Heart left ventricle (tissue), 16 donors: Measurements from ENCODE around the gene SPOCK1. TPM values are rescaled to one million over a fixed set of nuclear protein-coding genes. Genes with fewer than 3 reads are reported as not detected.

ENCODE experiments used
- ATAC-seq, 4 donors: fragments of 200-7000 bp; cut with Tn5 transposase; one replicate each; pipeline ENCODE4 v1.9.1; 2020 to 2022; ENCODE audit warnings: moderate library complexity in 4 of 4, mild to moderate bottlenecking in 3 of 4, moderate number of reproducible peaks in 1 of 4
- DNase-seq, 5 donors: peaks; one replicate each; pipeline ENCODE4 v3.0.0-alpha.2; 2020
- H3K27ac ChIP-seq, 12 donors: fragments of 200-600 bp; sonication (generic) in 4 of 12; one replicate each; pipeline versions ENCODE4 v1.5.0 to v1.8.0; 2016 to 2022; ENCODE audit warnings: mild to moderate bottlenecking in 2 of 12
- H3K27me3 ChIP-seq, 9 donors: fragments of 200-600 bp; sonication (generic) in 2 of 9; one replicate each; pipeline versions ENCODE4 v1.5.1 to v1.8.0; 2016 to 2022; ENCODE audit warnings: mild to moderate bottlenecking in 3 of 9
- H3K36me3 ChIP-seq, 9 donors: fragments of 200-600 bp; sonication (generic) in 2 of 9; one replicate each; pipeline versions ENCODE4 v1.5.0 to v1.8.0; 2018 to 2022; ENCODE audit warnings: mild to moderate bottlenecking in 2 of 9
- H3K4me1 ChIP-seq, 12 donors: fragments of 200-600 bp; sonication (generic) in 4 of 12; one replicate each; pipeline versions ENCODE4 v1.5.0 to v1.8.0; 2016 to 2022; ENCODE audit warnings: mild to moderate bottlenecking in 3 of 12
- H3K4me3 ChIP-seq, 12 donors: fragments of 200-600 bp; sonication (generic) in 4 of 12; one replicate each; pipeline versions ENCODE4 v1.5.0 to v1.8.0; 2017 to 2022; ENCODE audit warnings: mild to moderate bottlenecking in 9 of 12, moderate library complexity in 4 of 12
- H3K9me3 ChIP-seq, 12 donors: fragments of 200-600 bp; sonication (generic) in 4 of 12; one replicate each; pipeline versions ENCODE4 v1.5.0 to v1.8.0; 2016 to 2022; ENCODE audit warnings: mild to moderate bottlenecking in 1 of 12
- CTCF ChIP-seq, 12 donors: fragments of 200-600 bp; sonication (generic) in 4 of 12; IDR thresholded peaks; one replicate each; pipeline versions ENCODE4 v1.5.0 to v1.8.0; 2018 to 2022; ENCODE audit warnings: antibody characterized with exemption in 12 of 12, mild to moderate bottlenecking in 5 of 12
- POLR2A ChIP-seq, 2 donors: fragments of 450-650 bp; IDR thresholded peaks; one replicate each; pipeline ENCODE4 v1.6.1; 2017; ENCODE audit warnings: antibody characterized with exemption in 2 of 2, mild to moderate bottlenecking in 2 of 2, moderate library complexity in 2 of 2
- WGBS, 4 donors: extraction: QIAGEN DNeasy Blood & Tissue Kit in 2 of 4; methylation state at CpG; one replicate each; pipeline versions ENCODE4 v1.1.5 to v1.1.7; 2013 to 2018; 5-methylcytosine and 5-hydroxymethylcytosine counted together
- intact Hi-C, 10 donors: fragments of 100-400 bp; cut with DNase I; formaldehyde crosslinking; loops; one replicate each; pipeline versions ENCODE4 v1.11.1 to v1.14.2; 2022
- polyA plus RNA-seq, 2 donors: library from polyadenylated mRNA; stranded (reverse); fragments of 200-250 nt; gene quantifications; one replicate each; pipeline ENCODE4 v1.2.3, GENCODE V29; 2013
- total RNA-seq, 9 donors: library from RNA; depleted of rRNA in 2 of 9; stranded (reverse); fragments of >200 nt in 2 of 9; fragmentation: NEBNext Ultra II Directional in 3 of 9; extraction: Animal tissue kit (Norgen Biotek cat#: 25700) in 3 of 9; gene quantifications; one replicate each; pipeline versions ENCODE4 v1.1.0 to v1.2.4, GENCODE V29; 2016 to 2023
- donor health status: ischemic (EF 13 %, LVEDD 7.1; RV severe dilation, severe dysfunction).
- donor health status: healthy with polysubstance abuse.
- donor health status: DM: no; HTN: yes; CAD: no.
- donor health status: DM: no; HTN: no; CAD: no.
- donor health status: ischemic (EF 25% LVEDD 6.9; RV normal size, moderate dysfunction).
- donor health status: ischemic (EF 25% LVEDD 5.7; RV mildly dilated, moderate dysfunction).
- donor health status: healthy.
- donor health status: DM: yes; HTN: yes; CAD: no.
- donor health status: ischemic (EF 35%, LVEDD 5.7; RV mildly dilated, moderate dysfunction).
- donor health status: nonischemic (EF 11% LVEDD 7.7; RV severe dilation, severe dysfunction).
- donor health status: DM: yes; HTN: yes; CAD: no.
- donor health status: PGD.
- donor health status: ischemic (EF 29% LVEDD 5.4; RV normal size, mild dysfunction).
- donor health status: nonischemic (EF 23%, LVEDD 6.1; RV moderate dilation, normal function).

The SPOCK1 gene
- total and polyA plus RNA-seq, 11 donors: 7.8 to 51.2 (median 19.9) TPM

DNA sequence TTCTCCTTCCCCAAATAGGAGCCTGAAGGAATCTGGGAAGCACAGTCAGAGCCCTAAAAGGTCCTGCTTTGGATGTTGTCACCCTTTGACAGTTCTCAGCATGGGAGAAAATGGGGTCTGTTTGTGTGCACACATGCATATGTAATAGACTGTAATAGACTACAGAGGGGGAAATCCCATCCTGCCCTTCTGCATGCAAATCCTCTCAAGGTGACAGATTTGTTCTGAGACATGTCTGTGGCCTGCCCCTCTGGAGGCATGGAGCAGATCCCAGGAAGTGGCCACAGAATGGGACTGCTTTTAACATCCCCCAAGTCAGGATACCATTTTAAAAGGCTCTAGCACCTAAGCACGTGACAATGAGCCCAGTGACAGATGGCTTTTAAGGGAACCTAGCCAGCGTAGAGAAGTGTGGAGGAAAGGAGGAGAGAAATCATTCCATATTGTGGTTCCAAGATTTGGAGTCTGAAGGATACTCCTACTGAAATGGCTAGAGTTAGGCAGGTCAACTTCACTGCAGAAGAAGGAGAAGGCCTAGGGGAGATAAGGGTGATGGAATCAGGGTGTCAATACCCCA is 483.5 kb downstream of the SPOCK1 start:
- DNase-seq (no peak), ATAC-seq (no peak)
- intact Hi-C loops: no loop called here
- Histone ChIP-seq H3K27me3 (no peaks in the 10 kb centered on the region), H3K4me3 (no peak overlapping the region), H3K36me3 (no peaks in the 10 kb centered on the region), H3K9me3 (no peaks in the 10 kb centered on the region), H3K27ac (no peak overlapping the region), H3K4me1 (no peaks in the 10 kb centered on the region)
- no peak for TF ChIP-seq POLR2A (IDR thresholded peaks at IDR 0.05)
- TF ChIP-seq CTCF (IDR thresholded peaks at IDR 0.05): no peak
- WGBS, 4 donors: 58 to 64% (median 60%) methylated on average over 2 of the region's 2 CpGs

- DNase-seq: no peak
- WGBS, 4 donors: 61 to 82% (median 74%) methylated on average over 3 of the region's 3 CpGs
- Histone ChIP-seq H3K36me3 (no peaks in the 10 kb centered on the region), H3K9me3 (no peaks in the 10 kb centered on the region), H3K4me3 (no peak overlapping the region), H3K4me1 (no peaks in the 10 kb centered on the region), H3K27me3 (no peaks in the 10 kb centered on the region), H3K27ac (no peak overlapping the region)
- ATAC-seq: no peak
- intact Hi-C loops: no loop called here
- TF ChIP-seq CTCF (IDR thresholded peaks at IDR 0.05) (no peak), POLR2A (IDR thresholded peaks at IDR 0.05) (no peak)
Observed at GRCh38 chr5:137014731-137015130, 484.4 kb downstream of the SPOCK1 start.

DNA sequence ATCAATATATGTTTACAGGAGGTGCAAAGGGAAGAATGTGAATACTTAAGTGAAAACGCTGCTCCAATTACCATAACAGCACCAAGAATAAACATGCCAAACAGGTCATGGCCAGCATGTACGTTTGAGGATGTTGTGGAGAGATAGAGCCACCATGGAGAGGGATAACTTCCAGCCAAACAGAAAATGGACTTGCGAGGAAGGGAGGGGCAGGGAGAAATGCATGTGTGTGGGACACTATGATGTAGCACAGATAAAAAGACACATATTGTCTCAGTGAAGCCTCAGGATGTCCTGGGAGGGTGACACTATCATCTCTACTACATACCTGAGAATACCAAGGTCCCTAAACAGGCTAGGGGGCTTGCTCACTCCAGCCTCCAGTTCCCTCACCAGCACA is 488.9 kb downstream of the SPOCK1 start:
- intact Hi-C loops: no loop called here
- 43 to 51% (median 47%) methylated on average over 3 of the region's 3 CpGs for WGBS, 4 donors
- TF ChIP-seq POLR2A (IDR thresholded peaks at IDR 0.05): no peak
- TF ChIP-seq CTCF (IDR thresholded peaks at IDR 0.05): no peak
- no peak for ATAC-seq
- Histone ChIP-seq H3K4me3 (no peak overlapping the region), H3K27me3 (no peaks in the 10 kb centered on the region), H3K4me1 (no peaks in the 10 kb centered on the region), H3K9me3 (peaks cover 0 to 8% (median 0%) of the 10 kb centered on the region in 12 donors), H3K27ac (no peak overlapping the region), H3K36me3 (no peaks in the 10 kb centered on the region)
- no peak for DNase-seq

DNA sequence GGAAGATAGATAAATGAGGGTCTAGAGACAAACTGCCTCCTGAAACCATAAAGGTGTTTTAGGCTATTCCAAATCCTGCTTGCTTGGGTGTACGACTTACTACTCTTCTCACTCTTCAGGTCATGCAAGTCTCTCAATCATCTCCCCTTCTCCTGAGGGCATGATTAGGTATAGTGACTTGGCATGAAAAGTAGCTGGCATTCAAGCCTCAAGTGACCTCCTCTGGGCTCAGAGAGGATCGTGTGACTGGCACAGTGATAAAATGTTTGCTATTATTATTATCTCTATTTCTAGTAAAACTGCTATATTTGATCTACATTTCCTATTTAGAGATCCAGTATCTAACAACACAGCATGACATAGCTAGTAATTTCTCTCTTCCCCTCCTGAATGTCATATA is 494.8 kb downstream of the SPOCK1 start:
- ATAC-seq: peak in 2 of 4 donors; percentile 39 to 51
- peaks cover 0 to 11% (median 0%) of the 10 kb centered on the region in 12 donors for H3K9me3 ChIP-seq
- no peak overlapping the region for H3K27ac ChIP-seq
- H3K4me3 ChIP-seq: no peak overlapping the region
- TF ChIP-seq CTCF (IDR thresholded peaks at IDR 0.05) (no peak), POLR2A (IDR thresholded peaks at IDR 0.05) (no peak)
- no peaks in the 10 kb centered on the region for H3K36me3 ChIP-seq
- peaks cover 0 to 26% (median 2%) of the 10 kb centered on the region in 12 donors for H3K4me1 ChIP-seq
- intact Hi-C loops: no loop called here
- 38 to 45% (median 41%) methylated on average over 2 of the region's 2 CpGs for WGBS, 4 donors
- no peaks in the 10 kb centered on the region for H3K27me3 ChIP-seq
- no peak for DNase-seq
